ENCODE measurements around the gene NELFB. TPM values are rescaled to one million over a fixed set of nuclear protein-coding genes. Genes with fewer than 3 reads are reported as not detected.
"Not testable (repeated sequence)": the region's sequence is repeated elsewhere in the genome, so short reads cannot be mapped to it uniquely, and the experiment has no call there.

The NELFB gene
- total RNA-seq, 1 donor from 2014 or later: 36.7 TPM

DNA sequence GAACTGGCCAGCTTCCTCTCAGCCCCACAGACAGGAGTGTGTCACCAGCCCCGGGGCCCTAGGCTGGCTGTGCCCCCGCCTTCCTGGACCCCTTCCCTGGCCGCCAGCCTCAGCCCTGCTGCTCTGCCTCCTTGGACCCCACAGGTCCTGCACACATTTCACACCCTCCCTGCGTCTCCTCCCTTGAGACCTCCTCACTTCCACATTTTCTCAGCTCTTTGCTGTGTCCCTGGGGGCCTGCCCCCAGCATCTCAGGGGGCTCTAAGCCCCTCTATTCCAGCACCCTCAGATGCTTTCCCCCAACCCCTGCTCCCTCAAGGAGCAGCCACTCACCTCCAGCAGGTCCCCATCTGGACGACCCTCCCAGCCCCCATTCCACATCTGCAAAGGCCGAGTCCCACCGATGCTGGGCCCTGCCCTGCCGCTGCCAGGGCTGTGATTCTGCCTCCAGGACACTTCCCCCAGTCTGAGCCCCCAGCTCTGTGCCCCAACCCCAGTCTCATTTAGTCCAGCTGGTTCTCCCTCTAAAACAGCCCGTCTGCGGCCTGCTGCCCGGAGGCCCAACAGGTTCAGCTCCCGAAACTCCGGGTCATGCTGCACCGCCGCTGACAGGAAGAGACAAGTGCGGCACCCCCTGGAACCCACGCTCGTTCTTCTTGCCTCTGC is 20.2 kb upstream of the NELFB start:
- no peak for ATAC-seq

DNA sequence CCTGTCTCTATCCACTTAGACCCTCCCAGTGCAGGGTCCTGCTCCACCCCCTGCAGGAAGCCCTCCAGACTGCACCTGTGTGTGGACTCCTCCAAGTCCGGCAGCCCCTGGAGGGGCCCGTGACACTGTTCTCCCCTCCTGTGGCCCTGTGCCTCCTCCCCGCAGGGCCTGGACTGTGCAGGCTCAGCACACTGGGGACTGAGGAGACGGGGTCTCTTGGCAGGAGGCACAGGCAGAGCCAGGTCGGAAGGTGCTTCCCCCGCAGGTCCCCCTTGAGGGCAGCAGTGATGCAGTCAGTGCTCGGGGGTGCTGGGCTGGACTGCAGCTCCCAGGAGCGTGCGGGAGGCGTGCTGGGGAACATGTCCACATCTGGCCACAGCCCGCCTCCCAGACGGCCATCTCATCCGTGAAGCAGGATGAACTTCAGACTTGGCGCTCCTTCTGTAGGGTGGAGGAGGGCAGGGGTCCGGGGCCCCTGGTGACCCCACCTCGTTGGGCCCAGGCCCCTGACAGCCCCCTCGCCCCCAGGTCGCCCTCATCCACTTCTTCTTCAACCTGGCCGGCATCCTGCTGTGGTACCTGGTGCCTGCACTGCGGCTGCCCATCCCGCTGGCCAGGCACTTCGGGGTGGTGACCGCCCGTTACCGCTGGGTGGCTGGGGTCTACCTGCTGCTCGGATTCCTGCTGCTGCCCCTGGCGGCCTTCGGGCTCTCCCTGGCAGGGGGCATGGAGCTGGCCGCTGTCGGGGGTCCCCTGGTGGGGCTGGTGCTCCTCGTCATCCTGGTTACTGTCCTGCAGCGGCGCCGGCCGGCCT is 19.5 kb upstream of the NELFB start:
- no peak for ATAC-seq

DNA sequence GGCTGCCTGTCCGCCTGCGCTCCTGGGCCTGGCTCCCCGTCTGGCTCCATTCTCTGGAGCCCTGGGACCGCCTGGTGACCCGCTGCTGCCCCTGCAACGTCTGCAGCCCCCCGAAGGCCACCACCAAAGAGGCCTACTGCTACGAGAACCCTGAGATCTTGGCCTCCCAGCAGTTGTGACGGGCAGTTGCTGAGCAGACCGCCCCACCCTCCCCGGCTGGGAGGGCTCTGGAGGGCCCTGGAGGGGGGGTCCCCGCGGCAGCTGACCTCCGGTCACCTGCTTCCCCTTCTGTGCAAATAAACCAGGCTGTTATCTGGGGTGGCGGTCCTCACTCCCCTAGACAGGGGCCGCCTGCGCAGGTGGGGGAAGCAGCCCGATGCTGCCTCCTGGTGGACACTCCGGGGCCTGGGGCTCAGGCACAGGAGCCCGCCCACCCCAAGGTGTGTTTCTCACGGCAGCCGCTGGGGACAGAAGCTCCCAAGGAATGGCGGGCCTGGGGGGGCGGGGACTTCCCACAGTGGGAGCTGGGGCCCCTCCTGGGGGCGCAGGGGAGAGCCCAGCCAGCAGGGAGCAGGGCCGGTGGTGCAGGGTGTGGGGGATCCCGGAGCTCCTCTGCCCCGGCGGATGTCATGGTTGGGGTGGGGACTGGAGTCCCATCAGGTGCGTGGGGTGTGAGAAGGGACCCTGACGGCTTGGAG is 18.7 kb upstream of the NELFB start:
- ATAC-seq: peak; percentile 42

DNA sequence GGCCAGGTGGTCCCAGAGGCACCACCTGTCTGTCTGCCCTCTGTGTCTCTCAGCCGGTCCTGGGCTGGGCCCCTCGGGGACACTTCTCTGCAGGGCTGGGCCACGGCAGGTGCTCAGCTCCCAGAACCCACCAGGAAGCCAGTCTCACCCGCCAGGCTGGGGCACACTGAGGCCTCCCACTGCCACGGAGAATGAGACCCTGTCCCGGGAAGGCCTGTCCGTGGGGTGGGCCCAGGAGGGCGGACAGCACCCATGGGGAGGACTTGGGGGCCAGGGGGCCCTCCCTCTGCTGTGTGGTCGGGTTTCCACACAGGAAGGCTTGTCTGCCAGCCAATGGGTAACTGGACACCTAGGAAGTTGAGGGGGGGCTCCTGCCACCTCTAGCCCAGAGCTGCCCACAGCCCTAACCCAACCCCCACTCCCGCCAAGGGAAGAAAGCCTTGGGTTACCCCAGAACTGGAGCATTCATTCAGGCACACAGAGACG is 18.1 kb upstream of the NELFB start:
- no peak for ATAC-seq

DNA sequence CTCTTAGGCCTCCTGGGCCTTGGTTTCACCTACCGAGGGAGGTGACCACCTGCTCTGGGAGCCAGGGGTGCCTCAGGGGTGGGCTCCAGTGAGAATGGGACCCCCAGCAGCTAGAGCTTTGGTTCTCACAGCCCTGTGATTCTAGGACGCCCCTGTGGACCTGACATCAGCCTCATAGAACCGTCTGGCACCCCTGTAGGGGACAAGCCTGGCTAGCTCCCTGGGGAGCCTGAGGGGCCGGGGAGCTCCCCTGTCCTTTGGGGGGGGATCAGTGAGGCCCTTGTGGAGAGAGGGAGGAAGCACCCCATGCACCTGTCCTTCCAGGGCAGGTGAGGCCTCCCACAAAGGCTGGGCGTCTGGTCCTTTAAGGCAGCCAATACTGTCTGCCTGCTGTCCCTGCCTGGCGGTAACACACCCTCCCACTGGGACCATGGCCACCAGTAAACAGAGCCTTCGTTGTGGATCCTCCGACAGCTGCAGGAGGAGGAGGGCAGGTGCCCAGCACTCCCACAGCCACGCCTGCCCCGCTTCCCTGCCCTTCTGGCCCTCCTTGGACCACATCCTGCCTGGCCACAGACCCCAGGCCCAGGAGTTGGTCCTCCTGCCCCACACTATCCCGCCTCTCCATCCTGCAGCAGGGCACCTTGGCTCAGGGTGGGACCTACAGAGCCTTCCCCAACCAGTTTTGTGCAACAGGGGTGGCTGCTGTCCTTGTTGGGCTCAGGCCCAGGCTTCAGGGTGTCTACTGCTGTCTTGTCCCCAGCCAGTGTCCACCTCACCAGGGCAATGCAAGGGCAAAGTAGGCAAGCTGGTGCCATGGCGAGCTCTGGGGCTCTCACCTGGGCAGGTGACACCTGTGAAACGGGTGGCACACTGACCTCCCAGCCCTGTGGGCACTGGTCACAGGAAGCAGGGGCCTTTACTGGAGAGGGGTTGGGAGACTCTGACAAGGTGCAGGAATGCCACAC is 17.1 kb upstream of the NELFB start:
- ATAC-seq: no peak

DNA sequence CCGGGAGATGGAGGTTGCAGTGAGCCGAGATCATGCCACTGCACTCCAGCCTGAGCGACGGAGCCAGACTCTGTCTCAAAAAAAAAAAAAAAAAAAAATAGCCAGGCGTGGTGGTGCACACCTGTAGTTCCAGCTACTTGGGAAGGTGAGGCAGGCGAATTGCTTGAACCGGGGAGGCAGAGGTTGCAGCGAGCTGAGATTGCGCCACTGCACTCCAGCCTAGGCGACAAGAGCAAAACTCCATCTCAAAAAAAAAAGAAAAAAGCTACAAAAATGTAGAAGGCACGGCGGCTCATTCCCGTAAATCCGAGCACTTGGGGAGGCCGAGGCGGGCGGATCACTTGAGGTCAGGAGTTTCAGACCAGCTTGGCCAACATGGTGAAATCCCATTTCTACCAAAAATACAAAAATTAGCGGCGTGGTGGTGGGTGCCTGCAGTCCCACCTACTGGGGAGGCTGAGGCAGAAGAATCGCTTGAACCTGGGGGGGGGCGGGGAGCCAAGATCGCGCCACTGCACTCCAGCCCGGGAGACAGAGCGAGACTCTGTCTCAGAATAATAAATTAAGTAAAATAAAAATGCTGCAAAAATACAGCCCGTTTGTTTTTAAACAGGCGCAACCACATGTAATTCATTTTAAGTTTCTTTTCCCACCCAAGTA is 15.5 kb upstream of the NELFB start:
- not testable (repeated sequence) for ATAC-seq

DNA sequence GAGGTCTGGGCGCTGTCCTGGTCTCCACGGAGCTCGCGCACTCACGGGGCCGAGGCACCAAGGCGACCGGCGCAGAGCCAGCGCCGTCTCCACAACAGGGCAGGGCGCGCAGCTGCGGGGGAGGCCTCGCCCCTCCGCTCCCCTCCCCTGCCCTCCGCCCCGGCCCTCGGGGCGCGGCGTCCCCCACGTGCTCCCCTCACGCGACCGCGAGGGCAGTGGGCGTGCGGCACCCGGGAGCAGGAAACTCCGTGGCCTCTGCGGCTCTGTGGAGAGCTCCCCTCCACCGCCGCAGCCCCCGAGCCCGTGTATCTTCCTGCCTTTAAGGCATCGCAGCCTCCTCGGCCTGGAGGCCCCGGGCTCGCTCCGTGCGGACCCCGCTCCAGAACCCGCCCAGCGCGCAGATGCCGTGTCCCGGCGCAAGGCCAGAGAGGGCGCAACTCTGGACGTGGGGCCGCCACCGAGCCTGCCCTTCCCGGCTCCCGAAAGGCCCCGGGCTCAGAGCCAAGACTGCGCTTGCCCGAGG is 14.7 kb upstream of the NELFB start:
- peak; percentile 38 for ATAC-seq

DNA sequence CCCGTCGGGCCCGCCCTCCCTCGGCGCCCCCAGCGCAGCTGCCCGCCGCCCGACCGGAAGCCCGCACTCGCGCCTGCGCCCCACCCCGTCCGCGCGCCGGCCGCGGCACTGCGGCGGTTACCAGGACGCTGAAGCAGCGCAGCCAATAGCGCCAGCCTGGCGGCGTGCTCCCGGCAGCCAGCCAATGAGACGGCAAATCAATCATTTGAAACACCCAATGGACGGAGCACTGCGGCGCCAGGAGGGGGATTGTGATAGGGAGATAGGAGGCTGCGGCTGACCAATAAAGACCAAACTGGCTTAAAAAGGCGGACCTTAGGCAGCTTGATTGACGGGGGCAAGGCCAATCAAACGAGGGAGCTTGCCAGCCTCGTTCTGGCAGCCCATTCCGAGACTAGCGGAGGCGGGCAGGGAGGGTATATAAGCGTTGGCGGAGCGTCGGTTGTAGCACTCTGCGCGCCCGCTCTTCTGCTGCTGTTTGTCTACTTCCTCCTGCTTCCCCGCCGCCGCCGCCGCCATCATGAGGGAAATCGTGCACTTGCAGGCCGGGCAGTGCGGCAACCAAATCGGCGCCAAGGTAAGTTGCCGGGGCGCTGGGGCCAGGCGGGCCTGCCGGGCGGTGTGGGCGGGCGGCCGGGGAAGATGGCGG is 14.2 kb upstream of the NELFB start, which contains the start of gene TUBB4B:
Gene TUBB4B, plus strand, starts transcription at position 447 of the 649 bp plus-strand sequence. Its CDS starts 74 bp downstream, at position 521.
- peak; percentile 77 for ATAC-seq

DNA sequence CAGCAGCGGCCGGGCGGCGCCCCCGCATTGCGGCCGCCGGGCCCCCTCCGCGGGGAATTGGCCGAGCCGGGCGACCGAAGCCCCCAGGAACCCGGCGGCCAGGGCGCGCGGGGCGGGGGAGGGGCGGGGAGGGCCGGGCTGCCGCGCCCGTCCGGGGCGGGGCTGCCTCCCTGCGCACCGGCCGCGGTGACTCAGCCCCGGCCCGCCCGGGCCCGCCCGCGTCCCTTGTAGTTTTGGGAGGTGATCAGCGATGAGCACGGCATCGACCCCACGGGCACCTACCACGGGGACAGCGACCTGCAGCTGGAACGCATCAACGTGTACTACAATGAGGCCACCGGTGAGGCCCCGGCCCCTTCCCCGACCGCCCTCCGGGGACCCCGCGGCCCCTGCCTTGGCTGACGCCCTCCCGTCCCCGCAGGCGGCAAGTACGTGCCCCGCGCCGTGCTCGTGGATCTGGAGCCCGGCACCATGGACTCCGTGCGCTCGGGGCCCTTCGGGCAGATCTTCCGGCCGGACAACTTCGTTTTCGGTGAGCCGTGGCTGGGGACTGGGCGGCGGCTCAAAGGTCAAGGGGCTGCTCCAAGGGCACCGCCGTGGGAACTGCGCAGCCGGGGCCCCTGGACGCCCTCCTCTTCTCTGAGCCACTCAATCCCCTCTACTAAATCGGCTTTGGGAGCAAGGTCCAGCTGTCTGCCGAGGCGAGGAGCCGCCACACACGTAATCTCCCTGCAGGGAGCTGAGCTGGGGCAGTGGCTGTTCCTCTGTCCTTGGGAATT is 13.4 kb upstream of the NELFB start:
- peak; percentile 35 for ATAC-seq

DNA sequence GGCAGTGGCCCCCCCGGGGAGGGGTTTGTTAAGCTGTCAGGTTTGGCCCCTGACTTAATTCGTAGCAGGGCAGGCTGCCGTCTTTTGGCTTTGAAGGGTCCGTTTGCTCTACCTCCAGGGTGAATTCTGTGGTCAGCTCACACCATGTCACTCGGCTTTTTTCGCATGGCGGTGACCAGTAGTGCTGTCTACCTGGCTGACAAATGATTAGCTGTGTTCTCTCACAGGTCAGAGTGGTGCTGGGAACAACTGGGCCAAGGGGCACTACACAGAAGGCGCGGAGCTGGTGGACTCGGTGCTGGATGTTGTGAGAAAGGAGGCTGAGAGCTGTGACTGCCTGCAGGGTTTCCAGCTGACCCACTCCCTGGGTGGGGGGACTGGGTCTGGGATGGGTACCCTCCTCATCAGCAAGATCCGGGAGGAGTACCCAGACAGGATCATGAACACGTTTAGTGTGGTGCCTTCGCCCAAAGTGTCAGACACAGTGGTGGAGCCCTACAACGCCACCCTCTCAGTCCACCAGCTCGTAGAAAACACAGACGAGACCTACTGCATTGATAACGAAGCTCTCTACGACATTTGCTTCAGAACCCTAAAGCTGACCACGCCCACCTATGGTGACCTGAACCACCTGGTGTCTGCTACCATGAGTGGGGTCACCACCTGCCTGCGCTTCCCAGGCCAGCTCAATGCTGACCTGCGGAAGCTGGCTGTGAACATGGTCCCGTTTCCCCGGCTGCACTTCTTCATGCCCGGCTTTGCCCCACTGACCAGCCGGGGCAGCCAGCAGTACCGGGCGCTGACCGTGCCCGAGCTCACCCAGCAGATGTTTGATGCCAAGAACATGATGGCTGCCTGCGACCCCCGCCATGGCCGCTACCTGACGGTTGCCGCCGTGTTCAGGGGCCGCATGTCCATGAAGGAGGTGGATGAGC is 12.6 kb upstream of the NELFB start:
- no peak for ATAC-seq

DNA sequence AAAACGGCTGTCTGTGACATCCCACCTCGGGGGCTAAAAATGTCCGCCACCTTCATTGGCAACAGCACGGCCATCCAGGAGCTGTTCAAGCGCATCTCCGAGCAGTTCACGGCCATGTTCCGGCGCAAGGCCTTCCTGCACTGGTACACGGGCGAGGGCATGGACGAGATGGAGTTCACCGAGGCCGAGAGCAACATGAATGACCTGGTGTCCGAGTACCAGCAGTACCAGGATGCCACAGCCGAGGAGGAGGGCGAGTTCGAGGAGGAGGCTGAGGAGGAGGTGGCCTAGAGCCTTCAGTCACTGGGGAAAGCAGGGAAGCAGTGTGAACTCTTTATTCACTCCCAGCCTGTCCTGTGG is 11.9 kb upstream of the NELFB start:
- ATAC-seq: not testable (repeated sequence)

DNA sequence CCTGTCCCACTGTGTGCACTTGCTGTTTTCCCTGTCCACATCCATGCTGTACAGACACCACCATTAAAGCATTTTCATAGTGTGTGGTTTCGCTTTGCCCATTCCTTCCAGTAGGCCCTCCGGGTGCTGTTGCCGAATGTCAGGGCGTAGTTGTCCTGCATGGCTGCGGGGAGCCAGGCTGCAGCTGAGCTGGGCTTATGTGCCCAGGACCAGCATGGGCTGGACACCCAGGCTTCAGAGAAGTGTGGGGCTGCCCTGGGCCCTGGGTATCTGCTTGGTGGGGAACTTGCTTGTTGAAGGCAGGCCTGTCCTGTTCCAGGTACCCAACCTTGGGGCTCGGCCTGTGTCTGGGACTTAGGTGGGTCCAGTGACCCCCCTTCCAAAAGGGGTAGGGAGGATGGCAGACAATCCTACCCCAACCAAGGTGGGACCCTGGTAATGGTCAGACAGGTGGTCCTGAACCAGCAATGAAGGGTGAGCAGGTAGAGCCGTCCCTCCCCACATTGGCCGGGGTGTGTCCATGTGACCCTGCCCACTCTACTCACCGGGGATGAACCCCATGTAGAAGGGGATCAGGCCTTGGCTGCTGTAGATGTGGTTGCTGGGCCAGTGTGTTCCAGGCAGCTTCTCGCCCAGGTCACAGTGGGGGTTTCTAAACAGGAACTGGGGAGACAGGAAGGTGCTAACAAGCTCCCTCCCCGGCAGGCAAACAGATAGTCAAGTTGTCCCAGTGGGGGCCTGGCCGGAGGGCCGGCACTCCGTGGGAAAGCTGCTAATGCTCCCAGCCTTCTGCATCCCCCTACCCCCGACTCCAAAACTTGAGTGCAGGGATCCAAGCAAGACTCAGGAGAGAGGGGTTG is 11.3 kb upstream of the NELFB start:
- no peak for ATAC-seq

DNA sequence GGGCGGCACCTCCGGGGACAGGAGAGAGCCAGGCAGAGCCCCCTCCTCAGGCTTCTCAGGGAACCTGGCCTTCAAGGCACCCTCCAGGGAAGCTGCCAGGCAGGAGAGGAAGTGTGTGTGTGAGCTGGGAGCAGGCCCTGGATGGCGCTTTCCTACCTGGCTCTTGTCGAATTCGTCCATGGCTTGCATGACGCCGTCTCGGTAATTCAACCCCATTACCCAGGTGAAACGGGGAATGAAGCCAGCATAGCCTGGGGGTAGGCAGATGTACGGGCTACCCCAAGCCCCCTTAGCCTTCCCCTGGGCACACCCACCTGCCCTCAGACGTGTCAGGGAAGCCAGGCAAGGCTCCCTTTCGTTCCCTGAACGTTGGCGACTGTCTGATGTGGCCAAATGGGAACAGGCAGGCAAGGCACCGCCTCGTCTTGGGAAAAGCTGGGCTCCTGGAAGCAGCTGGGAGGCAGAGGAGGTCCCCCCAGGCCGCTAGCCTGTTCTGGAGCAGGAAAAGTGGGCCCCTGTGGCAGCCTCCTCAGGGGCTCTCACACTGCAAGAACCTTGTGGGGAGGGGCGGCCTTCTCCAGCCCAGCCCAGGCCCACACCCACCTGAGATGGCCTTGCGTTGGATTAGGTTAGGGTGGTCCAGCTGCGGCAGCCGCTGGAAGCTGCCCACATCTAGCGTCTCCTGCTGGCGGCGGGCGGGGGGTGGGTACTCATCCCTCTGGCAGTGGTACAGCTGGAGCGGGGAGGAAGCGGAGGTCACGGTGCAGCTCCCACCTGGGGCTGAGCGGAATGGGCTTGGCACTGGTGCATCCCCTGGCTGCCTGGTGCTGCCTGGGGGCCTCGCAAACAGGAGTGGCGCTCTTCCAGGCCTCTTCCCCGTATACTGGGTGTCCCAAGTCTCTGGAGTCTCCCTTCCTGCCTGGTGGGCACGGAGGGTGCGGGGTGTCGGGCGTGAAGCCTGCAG is 10.4 kb upstream of the NELFB start:
- ATAC-seq: no peak

DNA sequence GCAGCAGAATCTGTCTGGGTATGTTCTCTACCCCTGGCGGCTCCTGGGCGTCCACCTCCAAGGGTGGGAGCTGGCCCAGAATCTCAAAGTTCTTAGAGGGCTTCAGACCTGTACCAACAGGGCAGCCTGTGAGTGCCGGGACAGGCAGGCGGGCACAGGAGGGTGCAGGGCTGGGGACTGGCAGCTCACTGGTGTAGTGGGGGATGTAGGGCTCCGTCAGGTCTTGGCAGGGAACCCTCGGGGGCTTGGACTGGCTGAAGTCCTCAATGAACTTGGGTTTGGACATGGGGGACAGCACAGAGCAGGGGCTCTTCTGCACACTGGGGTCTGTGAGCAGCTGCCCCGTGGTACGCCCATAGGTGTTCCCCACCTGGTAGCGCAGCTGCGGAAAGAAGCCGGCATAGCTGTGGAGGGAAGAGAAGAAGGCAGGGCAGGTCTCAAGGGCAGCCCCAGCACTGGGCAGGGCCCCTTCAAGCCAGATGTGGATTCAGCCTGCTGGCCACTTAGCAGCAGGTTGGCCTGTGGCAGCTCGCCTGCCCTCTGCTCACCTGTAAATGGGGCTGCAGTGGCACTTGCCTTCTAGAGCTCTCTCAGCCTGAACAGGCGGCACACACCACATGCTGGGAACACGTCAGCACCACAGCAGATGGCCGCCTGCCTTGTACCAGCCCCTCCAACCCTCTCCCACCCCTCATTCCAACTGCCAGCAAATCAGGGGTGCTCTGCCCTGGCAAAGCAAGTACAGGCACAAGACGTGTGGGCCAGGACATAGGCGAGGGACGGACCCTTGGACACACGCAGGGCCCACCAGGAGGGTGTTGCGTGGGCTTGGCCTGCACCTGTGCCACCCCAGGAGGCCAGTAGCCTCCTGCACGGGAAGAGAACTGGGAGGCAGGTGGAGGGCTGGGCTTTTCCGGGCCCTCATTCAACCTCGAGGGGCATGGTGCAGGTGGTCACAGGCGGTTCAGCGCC is 9.4 kb upstream of the NELFB start:
- no peak for ATAC-seq
